Suprapubic skin (tissue), 3 donors: ENCODE measurements around the gene TIMM13.
"Not testable (repeated sequence)": the region's sequence is repeated elsewhere in the genome, so short reads cannot be mapped to it uniquely, and the experiment has no call there.

Source experiments
- CTCF ChIP-seq, 2 donors: fragments of 200-600 bp in 1 of 2; fragments of 450-650 bp in 1 of 2; sonication (generic) in 1 of 2; IDR thresholded peaks; one replicate each; pipeline ENCODE4 v1.5.1; 2016 to 2019; ENCODE audit warnings: antibody characterized with exemption in 2 of 2, mild to moderate bottlenecking in 1 of 2, moderate library complexity in 1 of 2
- POLR2A ChIP-seq, 2 donors: fragments of 450-650 bp; IDR thresholded peaks; one replicate each; pipeline ENCODE4 v1.6.1; 2017; ENCODE audit warnings: antibody characterized with exemption in 2 of 2, mild to moderate bottlenecking in 2 of 2, moderate library complexity in 2 of 2

GRCh38 chr19:2417436-2417835 is 9.9 kb downstream of the TIMM13 start:
- TF ChIP-seq CTCF, POLR2A (IDR thresholded peaks at IDR 0.05): not testable (repeated sequence)
